HL-60 (cell line): Measurements from ENCODE around the gene SFI1.

Experiments
- DNase-seq, 2 experiments: peaks; one replicate each; pipeline ENCODE4 v3.0.0-alpha.2; 2010 to 2020; ENCODE audit warnings: low read depth in 1 of 2, low spot score in 1 of 2
- H3K27ac ChIP-seq: fragments of 250-450 bp; sonication (Bioruptor Pico); replicated peaks from 2 replicates; pipeline ENCODE4 v1.5.1; 2020; ENCODE audit warnings: mild to moderate bottlenecking, moderate library complexity
- H3K27me3 ChIP-seq: fragments of 250-450 bp; sonication (Bioruptor Pico); 2 replicates; pipeline ENCODE4 v1.5.1; 2021; ENCODE audit warnings: mild to moderate bottlenecking, moderate library complexity; ENCODE audit not compliant: insufficient read depth, poor library complexity, severe bottlenecking
- H3K4me3 ChIP-seq: replicated peaks from 2 replicates; pipeline ENCODE4 v1.5.1; 2011; ENCODE audit warnings: mild to moderate bottlenecking, control low read depth, low read length; ENCODE audit not compliant: insufficient read depth
- CTCF ChIP-seq: IDR thresholded peaks from one replicate; pipeline ENCODE4 v1.5.1; 2011; ENCODE audit warnings: low read length, control low read depth, inconsistent platforms; ENCODE audit not compliant: insufficient read depth
- GABPA ChIP-seq: IDR thresholded peaks from 2 replicates; pipeline ENCODE4 v1.6.1; 2012; ENCODE audit warnings: low read depth
- POLR2AphosphoS5 ChIP-seq: IDR thresholded peaks from 2 replicates; pipeline ENCODE4 v1.6.1; 2012; ENCODE audit warnings: low read depth
- REST ChIP-seq: IDR thresholded peaks from 2 replicates; pipeline ENCODE4 v1.6.1; 2012; ENCODE audit warnings: low read depth; ENCODE audit not compliant: insufficient replicate concordance
- SPI1 ChIP-seq: IDR thresholded peaks from 2 replicates; pipeline ENCODE4 v1.6.1; 2012; ENCODE audit warnings: low read depth, mild to moderate bottlenecking, borderline replicate concordance

The SFI1 gene

GRCh38 chr22:31575190-31575589, 78.9 kb downstream of the SFI1 start:
- TF ChIP-seq REST (no peak), GABPA (no peak), SPI1 (no peak), CTCF (no peak), POLR2AphosphoS5 (no peak)
- H3K27me3 ChIP-seq = no peaks in the 10 kb centered on the region
- H3K27ac ChIP-seq = no peak overlapping the region
- H3K4me3 ChIP-seq = no peak overlapping the region
- DNase-seq = no peak

- no peaks in the 10 kb centered on the region for H3K27me3 ChIP-seq
- TF ChIP-seq GABPA (no peak), SPI1 (no peak), REST (no peak), POLR2AphosphoS5 (no peak), CTCF (no peak)
- DNase-seq = no peak
- no peak overlapping the region for H3K4me3 ChIP-seq
- H3K27ac ChIP-seq = no peak overlapping the region
Measured at GRCh38 chr22:31577711-31578110, 81.4 kb downstream of the SFI1 start.

DNA sequence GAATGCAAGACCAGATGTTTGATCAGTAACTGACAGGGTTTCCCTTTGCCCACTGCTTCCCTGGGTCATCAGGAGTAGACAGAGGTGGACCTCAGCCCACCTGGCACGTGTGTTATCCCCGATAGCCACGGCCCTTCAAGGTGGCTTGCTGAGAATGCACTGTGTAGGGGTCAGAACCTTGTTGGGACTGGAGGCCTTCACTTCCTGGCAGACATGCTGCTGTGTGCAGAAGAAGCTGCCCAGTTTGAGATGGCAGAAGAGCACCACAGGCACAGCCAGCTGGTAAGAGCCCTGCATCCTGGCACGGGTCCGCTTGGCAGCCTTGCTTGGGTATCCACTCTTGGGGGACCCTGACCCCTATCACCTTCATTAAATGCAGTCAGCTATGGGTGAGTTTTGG, 81.8 kb downstream of the SFI1 start:
- Histone ChIP-seq H3K27me3 (no peaks in the 10 kb centered on the region), H3K27ac (no peak overlapping the region), H3K4me3 (no peak overlapping the region)
- TF ChIP-seq CTCF (no peak), POLR2AphosphoS5 (no peak), SPI1 (no peak), REST (no peak), GABPA (no peak)
- no peak for DNase-seq
